Measurements from ENCODE around the gene GBE1.

Gene GBE1

GRCh38 chr3:81692766-81693165, 68.7 kb downstream of the GBE1 start:
- no peak overlapping the region for H3K4me3 ChIP-seq (ENCODE audit: insufficient read depth in 1 of 2, low read depth in 1 of 2, low read length in 2 of 2)
- H2AFZ ChIP-seq (ENCODE audit: low read depth, low read length), result no peak overlapping the region
- no peak overlapping the region for H4K8ac ChIP-seq (ENCODE audit: low read length)
- H2BK120ac ChIP-seq (ENCODE audit: low read depth, low read length), result no peak overlapping the region
- H2BK5ac ChIP-seq (ENCODE audit: low read depth, low read length, poor library complexity, severe bottlenecking), result no peak overlapping the region
- H4K91ac ChIP-seq (ENCODE audit: low read length), result no peak overlapping the region
- H3K4ac ChIP-seq (ENCODE audit: low read depth in 1 of 2, low read length in 2 of 2), result no peak overlapping the region
- H2BK12ac ChIP-seq (ENCODE audit: low read length in 2 of 2), result no peak overlapping the region
- peak overlapping the region; percentile 74 for H3K9ac ChIP-seq (ENCODE audit: low read length)
- no peak overlapping the region for H3K23ac ChIP-seq (ENCODE audit: low read length in 2 of 2)
- H3K36me3 ChIP-seq (ENCODE audit: control insufficient read depth in 1 of 2, insufficient read depth in 2 of 2, low read depth in 1 of 2, low read length in 2 of 2), result peaks cover 0 to 53% of the 10 kb centered on the region in 2 experiments
- H3K79me1 ChIP-seq (replicated peaks; ENCODE audit: low read length, poor library complexity, severe bottlenecking), result peaks cover 26% of the 10 kb centered on the region
- H3K4me1 ChIP-seq (ENCODE audit: control insufficient read depth, insufficient read depth, low read depth, low read length), result no peaks in the 10 kb centered on the region
- H3K9me3 ChIP-seq (ENCODE audit: control insufficient read depth, low read length), result no peaks in the 10 kb centered on the region
- no peak overlapping the region for H2AK5ac ChIP-seq (ENCODE audit: low read length, severe bottlenecking)
- no peak overlapping the region for H3K18ac ChIP-seq (ENCODE audit: low read depth in 1 of 2, low read length in 2 of 2)
- no peak overlapping the region for H3K27ac ChIP-seq (ENCODE audit: low read length, poor library complexity, severe bottlenecking)
- H3K4me2 ChIP-seq (ENCODE audit: low read length, poor library complexity, severe bottlenecking), result no peak overlapping the region
- no peak for DNase-seq
- no peaks in the 10 kb centered on the region for H3K27me3 ChIP-seq (ENCODE audit: control insufficient read depth in 1 of 2, insufficient read depth in 1 of 2, low read length in 2 of 2)
- WGBS, result no CpG with 5 or more reads among the region's 1 CpG
- H2BK15ac ChIP-seq (ENCODE audit: low read depth, poor library complexity, severe bottlenecking), result no peak overlapping the region
- no peak overlapping the region for H3K14ac ChIP-seq (ENCODE audit: low read length in 2 of 2)

- Histone ChIP-seq H2BK5ac (ENCODE audit: low read depth, low read length, poor library complexity, severe bottlenecking) (no peak overlapping the region), H3K9me3 (ENCODE audit: control insufficient read depth, low read length) (no peaks in the 10 kb centered on the region)
- WGBS, result 96% methylated on average over 6 of the region's 7 CpGs
Observed at GRCh38 chr3:81689617-81690016, 71.8 kb downstream of the GBE1 start.

GRCh38 chr3:81684751-81685395, 76.6 kb downstream of the GBE1 start:
- H3K9ac ChIP-seq (ENCODE audit: low read length), result no peak overlapping the region
- no peak overlapping the region for H2BK5ac ChIP-seq (ENCODE audit: low read depth, low read length, poor library complexity, severe bottlenecking)
- H3K4me3 ChIP-seq (ENCODE audit: insufficient read depth in 1 of 2, low read depth in 1 of 2, low read length in 2 of 2), result no peak overlapping the region
- no peak overlapping the region for H4K8ac ChIP-seq (ENCODE audit: low read length)
- H3K36me3 ChIP-seq (ENCODE audit: control insufficient read depth in 1 of 2, insufficient read depth in 2 of 2, low read depth in 1 of 2, low read length in 2 of 2), result peaks cover 0 to 60% of the 10 kb centered on the region in 2 experiments
- 70% methylated on average over 2 of the region's 4 CpGs for WGBS
- H3K23ac ChIP-seq (ENCODE audit: low read length in 2 of 2), result no peak overlapping the region
- no peak overlapping the region for H3K27ac ChIP-seq (ENCODE audit: low read length, poor library complexity, severe bottlenecking)
- no peak overlapping the region for H2BK120ac ChIP-seq (ENCODE audit: low read depth, low read length)
- no peak overlapping the region for H3K4ac ChIP-seq (ENCODE audit: low read depth in 1 of 2, low read length in 2 of 2)
- H3K79me1 ChIP-seq (replicated peaks; ENCODE audit: low read length, poor library complexity, severe bottlenecking), result peaks cover 23% of the 10 kb centered on the region
- no peak overlapping the region for H2AFZ ChIP-seq (ENCODE audit: low read depth, low read length)
- H3K14ac ChIP-seq (ENCODE audit: low read length in 2 of 2), result no peak overlapping the region
- no peaks in the 10 kb centered on the region for H3K27me3 ChIP-seq (ENCODE audit: control insufficient read depth in 1 of 2, insufficient read depth in 1 of 2, low read length in 2 of 2)
- peaks cover 2% of the 10 kb centered on the region for H3K4me1 ChIP-seq (ENCODE audit: control insufficient read depth, insufficient read depth, low read depth, low read length)
- DNase-seq, result peak; percentile 5
- H2BK12ac ChIP-seq (ENCODE audit: low read length in 2 of 2), result no peak overlapping the region
- H3K18ac ChIP-seq (ENCODE audit: low read depth in 1 of 2, low read length in 2 of 2), result no peak overlapping the region
- H3K9me3 ChIP-seq (ENCODE audit: control insufficient read depth, low read length), result no peaks in the 10 kb centered on the region
- H2BK15ac ChIP-seq (ENCODE audit: low read depth, poor library complexity, severe bottlenecking), result no peak overlapping the region
- H2AK5ac ChIP-seq (ENCODE audit: low read length, severe bottlenecking), result no peak overlapping the region
- H4K91ac ChIP-seq (ENCODE audit: low read length), result no peak overlapping the region
- no peak overlapping the region for H3K4me2 ChIP-seq (ENCODE audit: low read length, poor library complexity, severe bottlenecking)

More at GRCh38 chr3:81689617-81690016, 71.8 kb downstream of the GBE1 start:
- H3K18ac ChIP-seq (ENCODE audit: low read depth in 1 of 2, low read length in 2 of 2), result no peak overlapping the region
- H3K4me1 ChIP-seq (ENCODE audit: control insufficient read depth, insufficient read depth, low read depth, low read length), result peaks cover 2% of the 10 kb centered on the region
- H2BK120ac ChIP-seq (ENCODE audit: low read depth, low read length), result no peak overlapping the region
- H4K91ac ChIP-seq (ENCODE audit: low read length), result no peak overlapping the region
- no peak overlapping the region for H3K14ac ChIP-seq (ENCODE audit: low read length in 2 of 2)
- no peak overlapping the region for H3K9ac ChIP-seq (ENCODE audit: low read length)
- H3K4me2 ChIP-seq (ENCODE audit: low read length, poor library complexity, severe bottlenecking), result no peak overlapping the region
- H3K4ac ChIP-seq (ENCODE audit: low read depth in 1 of 2, low read length in 2 of 2), result no peak overlapping the region
- DNase-seq, result no peak
- H2AK5ac ChIP-seq (ENCODE audit: low read length, severe bottlenecking), result no peak overlapping the region
- H3K79me1 ChIP-seq (replicated peaks; ENCODE audit: low read length, poor library complexity, severe bottlenecking), result peaks cover 19% of the 10 kb centered on the region
- H2AFZ ChIP-seq (ENCODE audit: low read depth, low read length), result no peak overlapping the region
- H3K27me3 ChIP-seq (ENCODE audit: control insufficient read depth in 1 of 2, insufficient read depth in 1 of 2, low read length in 2 of 2), result no peaks in the 10 kb centered on the region
- no peak overlapping the region for H4K8ac ChIP-seq (ENCODE audit: low read length)
- no peak overlapping the region for H3K27ac ChIP-seq (ENCODE audit: low read length, poor library complexity, severe bottlenecking)
- no peak overlapping the region for H3K23ac ChIP-seq (ENCODE audit: low read length in 2 of 2)
- H2BK12ac ChIP-seq (ENCODE audit: low read length in 2 of 2), result no peak overlapping the region
- H2BK15ac ChIP-seq (ENCODE audit: low read depth, poor library complexity, severe bottlenecking), result no peak overlapping the region
- H3K4me3 ChIP-seq (ENCODE audit: insufficient read depth in 1 of 2, low read depth in 1 of 2, low read length in 2 of 2), result no peak overlapping the region
- peaks cover 0 to 48% of the 10 kb centered on the region in 2 experiments for H3K36me3 ChIP-seq (ENCODE audit: control insufficient read depth in 1 of 2, insufficient read depth in 2 of 2, low read depth in 1 of 2, low read length in 2 of 2)

- Histone ChIP-seq H3K36me3 (ENCODE audit: control insufficient read depth in 1 of 2, insufficient read depth in 2 of 2, low read depth in 1 of 2, low read length in 2 of 2) (peaks cover 0 to 50% of the 10 kb centered on the region in 2 experiments), H3K27me3 (ENCODE audit: control insufficient read depth in 1 of 2, insufficient read depth in 1 of 2, low read length in 2 of 2) (no peaks in the 10 kb centered on the region), H2BK5ac (ENCODE audit: low read depth, low read length, poor library complexity, severe bottlenecking) (no peak overlapping the region), H2AK5ac (ENCODE audit: low read length, severe bottlenecking) (no peak overlapping the region), H3K23ac (ENCODE audit: low read length in 2 of 2) (no peak overlapping the region), H3K14ac (ENCODE audit: low read length in 2 of 2) (no peak overlapping the region), H3K4me2 (ENCODE audit: low read length, poor library complexity, severe bottlenecking) (no peak overlapping the region), H3K27ac (ENCODE audit: low read length, poor library complexity, severe bottlenecking) (no peak overlapping the region), H4K8ac (ENCODE audit: low read length) (no peak overlapping the region), H3K9ac (ENCODE audit: low read length) (no peak overlapping the region), H2AFZ (ENCODE audit: low read depth, low read length) (no peak overlapping the region), H2BK12ac (ENCODE audit: low read length in 2 of 2) (no peak overlapping the region), H3K9me3 (ENCODE audit: control insufficient read depth, low read length) (no peaks in the 10 kb centered on the region), H3K79me1 (replicated peaks; ENCODE audit: low read length, poor library complexity, severe bottlenecking) (peaks cover 10% of the 10 kb centered on the region), H4K91ac (ENCODE audit: low read length) (no peak overlapping the region), H3K4ac (ENCODE audit: low read depth in 1 of 2, low read length in 2 of 2) (no peak overlapping the region), H3K4me3 (ENCODE audit: insufficient read depth in 1 of 2, low read depth in 1 of 2, low read length in 2 of 2) (no peak overlapping the region), H2BK120ac (ENCODE audit: low read depth, low read length) (no peak overlapping the region), H3K4me1 (ENCODE audit: control insufficient read depth, insufficient read depth, low read depth, low read length) (no peaks in the 10 kb centered on the region), H3K18ac (ENCODE audit: low read depth in 1 of 2, low read length in 2 of 2) (no peak overlapping the region), H2BK15ac (ENCODE audit: low read depth, poor library complexity, severe bottlenecking) (no peak overlapping the region)
- DNase-seq, result no peak
- WGBS, result 100% methylated on average over 3 of the region's 5 CpGs
Observed at GRCh38 chr3:81676706-81677456, 84.6 kb downstream of the GBE1 start.

Measured in mesenchymal stem cell (in vitro differentiated cells and primary cell).